Measurements from ENCODE around the gene GTPBP3. TPM values are rescaled to one million over a fixed set of nuclear protein-coding genes. Genes with fewer than 3 reads are reported as not detected.
A peak's percentile ranks its signal among the peaks of the same experiment; 100 is the strongest.

Gene GTPBP3
- total and polyA plus RNA-seq, 9 of the 15 experiments (the other 6 are each of a cell fraction or from before 2014, with no cell fraction given), result 4.9 to 124 (median 22.6) TPM

GRCh38 chr19:17292301-17293074, 44.9 kb upstream of the GTPBP3 start (continued):
- TF ChIP-seq, protein P1, sequence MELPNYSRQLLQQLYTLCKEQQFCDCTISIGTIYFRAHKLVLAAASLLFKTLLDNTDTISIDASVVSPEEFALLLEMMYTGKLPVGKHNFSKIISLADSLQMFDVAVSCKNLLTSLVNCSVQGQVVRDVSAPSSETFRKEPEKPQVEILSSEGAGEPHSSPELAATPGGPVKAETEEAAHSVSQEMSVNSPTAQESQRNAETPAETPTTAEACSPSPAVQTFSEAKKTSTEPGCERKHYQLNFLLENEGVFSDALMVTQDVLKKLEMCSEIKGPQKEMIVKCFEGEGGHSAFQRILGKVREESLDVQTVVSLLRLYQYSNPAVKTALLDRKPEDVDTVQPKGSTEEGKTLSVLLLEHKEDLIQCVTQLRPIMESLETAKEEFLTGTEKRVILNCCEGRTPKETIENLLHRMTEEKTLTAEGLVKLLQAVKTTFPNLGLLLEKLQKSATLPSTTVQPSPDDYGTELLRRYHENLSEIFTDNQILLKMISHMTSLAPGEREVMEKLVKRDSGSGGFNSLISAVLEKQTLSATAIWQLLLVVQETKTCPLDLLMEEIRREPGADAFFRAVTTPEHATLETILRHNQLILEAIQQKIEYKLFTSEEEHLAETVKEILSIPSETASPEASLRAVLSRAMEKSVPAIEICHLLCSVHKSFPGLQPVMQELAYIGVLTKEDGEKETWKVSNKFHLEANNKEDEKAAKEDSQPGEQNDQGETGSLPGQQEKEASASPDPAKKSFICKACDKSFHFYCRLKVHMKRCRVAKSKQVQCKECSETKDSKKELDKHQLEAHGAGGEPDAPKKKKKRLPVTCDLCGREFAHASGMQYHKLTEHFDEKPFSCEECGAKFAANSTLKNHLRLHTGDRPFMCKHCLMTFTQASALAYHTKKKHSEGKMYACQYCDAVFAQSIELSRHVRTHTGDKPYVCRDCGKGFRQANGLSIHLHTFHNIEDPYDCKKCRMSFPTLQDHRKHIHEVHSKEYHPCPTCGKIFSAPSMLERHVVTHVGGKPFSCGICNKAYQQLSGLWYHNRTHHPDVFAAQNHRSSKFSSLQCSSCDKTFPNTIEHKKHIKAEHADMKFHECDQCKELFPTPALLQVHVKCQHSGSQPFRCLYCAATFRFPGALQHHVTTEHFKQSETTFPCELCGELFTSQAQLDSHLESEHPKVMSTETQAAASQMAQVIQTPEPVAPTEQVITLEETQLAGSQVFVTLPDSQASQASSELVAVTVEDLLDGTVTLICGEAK (IDR thresholded peaks at IDR 0.05), result 0 out of 2 replicates have a peak, but pooled peaks have one; percentile 38
- TF ChIP-seq, protein P1 (CRISPR knock-in tag; IDR thresholded peaks at IDR 0.05), result no peak
- TF ChIP-seq PML (IDR thresholded peaks at IDR 0.05; ENCODE audit: low read length) (no peak), ETV6 (IDR thresholded peaks at IDR 0.05; ENCODE audit: borderline replicate concordance in 1 of 2, low read depth in 2 of 2, low read length in 1 of 2) (no peak), ETV6 (CRISPR knock-in tag; IDR thresholded peaks at IDR 0.05; ENCODE audit: borderline replicate concordance) (no peak), HNRNPK (IDR thresholded peaks at IDR 0.05; ENCODE audit: low read depth, low read length, poor library complexity, severe bottlenecking) (no peak), ZFP30 (CRISPR knock-in tag; IDR thresholded peaks at IDR 0.05; ENCODE audit: borderline replicate concordance) (no peak), PTBP1 (IDR thresholded peaks at IDR 0.05; ENCODE audit: low read depth, low read length) (no peak), KDM2B (CRISPR knock-in tag; IDR thresholded peaks at IDR 0.05) (no peak), HSF4 (CRISPR knock-in tag; IDR thresholded peaks at IDR 0.05; ENCODE audit: borderline replicate concordance) (no peak), MXI1 (IDR thresholded peaks at IDR 0.05; ENCODE audit: low read depth, low read length) (peak; percentile 63)
- TF ChIP-seq, protein P2, sequence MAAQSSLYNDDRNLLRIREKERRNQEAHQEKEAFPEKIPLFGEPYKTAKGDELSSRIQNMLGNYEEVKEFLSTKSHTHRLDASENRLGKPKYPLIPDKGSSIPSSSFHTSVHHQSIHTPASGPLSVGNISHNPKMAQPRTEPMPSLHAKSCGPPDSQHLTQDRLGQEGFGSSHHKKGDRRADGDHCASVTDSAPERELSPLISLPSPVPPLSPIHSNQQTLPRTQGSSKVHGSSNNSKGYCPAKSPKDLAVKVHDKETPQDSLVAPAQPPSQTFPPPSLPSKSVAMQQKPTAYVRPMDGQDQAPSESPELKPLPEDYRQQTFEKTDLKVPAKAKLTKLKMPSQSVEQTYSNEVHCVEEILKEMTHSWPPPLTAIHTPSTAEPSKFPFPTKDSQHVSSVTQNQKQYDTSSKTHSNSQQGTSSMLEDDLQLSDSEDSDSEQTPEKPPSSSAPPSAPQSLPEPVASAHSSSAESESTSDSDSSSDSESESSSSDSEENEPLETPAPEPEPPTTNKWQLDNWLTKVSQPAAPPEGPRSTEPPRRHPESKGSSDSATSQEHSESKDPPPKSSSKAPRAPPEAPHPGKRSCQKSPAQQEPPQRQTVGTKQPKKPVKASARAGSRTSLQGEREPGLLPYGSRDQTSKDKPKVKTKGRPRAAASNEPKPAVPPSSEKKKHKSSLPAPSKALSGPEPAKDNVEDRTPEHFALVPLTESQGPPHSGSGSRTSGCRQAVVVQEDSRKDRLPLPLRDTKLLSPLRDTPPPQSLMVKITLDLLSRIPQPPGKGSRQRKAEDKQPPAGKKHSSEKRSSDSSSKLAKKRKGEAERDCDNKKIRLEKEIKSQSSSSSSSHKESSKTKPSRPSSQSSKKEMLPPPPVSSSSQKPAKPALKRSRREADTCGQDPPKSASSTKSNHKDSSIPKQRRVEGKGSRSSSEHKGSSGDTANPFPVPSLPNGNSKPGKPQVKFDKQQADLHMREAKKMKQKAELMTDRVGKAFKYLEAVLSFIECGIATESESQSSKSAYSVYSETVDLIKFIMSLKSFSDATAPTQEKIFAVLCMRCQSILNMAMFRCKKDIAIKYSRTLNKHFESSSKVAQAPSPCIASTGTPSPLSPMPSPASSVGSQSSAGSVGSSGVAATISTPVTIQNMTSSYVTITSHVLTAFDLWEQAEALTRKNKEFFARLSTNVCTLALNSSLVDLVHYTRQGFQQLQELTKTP (IDR thresholded peaks at IDR 0.05; ENCODE audit: low read depth in 1 of 2, partially characterized antibody in 2 of 2), result peak in 1 of 2 experiments; percentile 69
